Brain microvascular endothelial cell (primary cell): ENCODE results near the gene CNPY1.

Experiments used
- DNase-seq: peaks from one replicate; pipeline ENCODE4 v3.0.0-alpha.2; 2020
- H3K27ac ChIP-seq: fragments of 250-450 bp; sonication (Bioruptor Pico); 2 replicates; pipeline ENCODE4 v1.5.1; 2020; ENCODE audit warnings: mild to moderate bottlenecking, moderate library complexity
- H3K27me3 ChIP-seq: fragments of 250-450 bp; sonication (Bioruptor Pico); replicated peaks from 2 replicates; pipeline ENCODE4 v1.5.1; 2020; ENCODE audit warnings: mild to moderate bottlenecking
- H3K36me3 ChIP-seq: fragments of 250-450 bp; sonication (Bioruptor Pico); replicated peaks from 2 replicates; pipeline ENCODE4 v1.5.1; 2020; ENCODE audit warnings: mild to moderate bottlenecking
- H3K4me3 ChIP-seq: 2 replicates; pipeline ENCODE4 v1.5.1; 2011; ENCODE audit warnings: low read depth, mild to moderate bottlenecking, control low read depth, low read length, moderate library complexity
- in situ Hi-C: cut with HindIII; loops from 2 replicates; pipeline ENCODE4 v1.10.0; 2017; ENCODE audit warnings: low sequenced_read_pairs, low pct_ligation_motif_present
- TF ChIP-seq, protein P1 (sequence below): IDR thresholded peaks from 2 replicates; pipeline ENCODE4 v1.5.1; 2011; ENCODE audit warnings: low read depth, mild to moderate bottlenecking, moderate library complexity, low read length, control low read depth, inconsistent platforms; ENCODE audit errors: missing control alignments

CNPY1 gene

DNA sequence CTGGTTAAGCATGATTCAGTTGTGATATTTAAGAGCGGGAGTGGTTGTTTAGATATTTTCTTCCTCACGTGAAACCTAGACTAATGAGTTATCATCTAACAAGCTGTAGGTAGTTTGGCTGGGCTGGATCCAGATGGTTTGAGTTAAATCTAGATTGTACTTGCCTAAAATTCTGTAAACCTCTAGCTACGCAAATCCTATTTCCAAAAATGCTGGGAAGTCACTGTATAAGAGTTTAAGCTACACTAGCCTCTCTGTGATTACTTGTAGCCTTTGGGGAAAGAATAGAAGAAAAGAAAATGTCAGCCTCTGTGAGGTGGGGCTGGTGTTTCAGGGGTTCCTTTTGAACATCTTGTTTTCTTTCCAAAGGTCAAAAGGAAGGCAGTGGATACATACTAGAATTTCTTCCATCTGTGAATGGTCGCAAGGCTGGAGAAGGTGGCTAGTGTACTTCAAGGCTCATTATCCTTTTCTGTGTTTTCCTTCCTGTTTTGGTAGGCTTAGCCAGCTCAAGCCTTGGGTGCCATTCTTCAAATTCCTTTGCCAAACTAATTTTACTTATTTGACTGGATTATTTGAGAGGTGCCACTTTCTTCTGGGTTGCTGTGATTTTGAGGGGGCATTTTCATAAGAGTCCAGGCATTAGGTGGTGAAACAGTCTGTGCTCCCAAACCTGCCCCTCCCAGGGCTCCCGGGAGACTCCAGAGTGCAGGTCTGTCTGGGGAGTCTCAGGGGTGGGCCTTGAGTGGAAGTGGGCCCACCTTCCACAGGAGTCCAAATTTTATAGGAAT lies 93.7 kb downstream of the CNPY1 start:
- Histone ChIP-seq H3K27me3 (peaks cover 97% of the 10 kb centered on the region), H3K36me3 (no peaks in the 10 kb centered on the region), H3K4me3 (no peak overlapping the region), H3K27ac (no peak overlapping the region)
- no peak for DNase-seq
- in situ Hi-C loops = no loop called here
- TF ChIP-seq, protein P1, sequence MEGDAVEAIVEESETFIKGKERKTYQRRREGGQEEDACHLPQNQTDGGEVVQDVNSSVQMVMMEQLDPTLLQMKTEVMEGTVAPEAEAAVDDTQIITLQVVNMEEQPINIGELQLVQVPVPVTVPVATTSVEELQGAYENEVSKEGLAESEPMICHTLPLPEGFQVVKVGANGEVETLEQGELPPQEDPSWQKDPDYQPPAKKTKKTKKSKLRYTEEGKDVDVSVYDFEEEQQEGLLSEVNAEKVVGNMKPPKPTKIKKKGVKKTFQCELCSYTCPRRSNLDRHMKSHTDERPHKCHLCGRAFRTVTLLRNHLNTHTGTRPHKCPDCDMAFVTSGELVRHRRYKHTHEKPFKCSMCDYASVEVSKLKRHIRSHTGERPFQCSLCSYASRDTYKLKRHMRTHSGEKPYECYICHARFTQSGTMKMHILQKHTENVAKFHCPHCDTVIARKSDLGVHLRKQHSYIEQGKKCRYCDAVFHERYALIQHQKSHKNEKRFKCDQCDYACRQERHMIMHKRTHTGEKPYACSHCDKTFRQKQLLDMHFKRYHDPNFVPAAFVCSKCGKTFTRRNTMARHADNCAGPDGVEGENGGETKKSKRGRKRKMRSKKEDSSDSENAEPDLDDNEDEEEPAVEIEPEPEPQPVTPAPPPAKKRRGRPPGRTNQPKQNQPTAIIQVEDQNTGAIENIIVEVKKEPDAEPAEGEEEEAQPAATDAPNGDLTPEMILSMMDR = no peak

DNA sequence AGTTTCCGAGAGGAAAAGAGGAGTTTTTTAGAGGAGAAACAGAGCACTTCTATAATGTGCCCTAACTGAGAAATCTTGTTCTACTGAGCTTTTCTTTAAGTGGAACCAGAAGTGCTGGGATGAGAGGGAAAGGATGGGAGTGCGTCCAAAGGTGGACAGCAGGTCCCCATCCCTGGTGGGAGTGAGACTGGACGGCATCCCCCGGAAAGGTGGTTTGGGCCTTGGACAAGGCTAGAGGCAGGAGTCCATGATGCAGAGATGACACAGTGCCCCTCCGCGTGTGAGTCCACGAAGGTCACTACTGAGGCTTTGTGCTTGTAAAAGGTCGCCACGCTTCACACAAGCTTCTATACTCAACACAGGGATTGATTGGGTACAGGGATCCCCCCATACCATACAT lies 94.5 kb downstream of the CNPY1 start:
- Histone ChIP-seq H3K36me3 (no peaks in the 10 kb centered on the region), H3K4me3 (no peak overlapping the region), H3K27me3 (peaks cover 96% of the 10 kb centered on the region), H3K27ac (no peak overlapping the region)
- in situ Hi-C loops = no loop called here
- DNase-seq = no peak
- TF ChIP-seq, protein P1 = no peak
